ENCODE measurements around the gene ZBTB39.

- TF ChIP-seq CTCF (conservative IDR thresholded peaks at IDR 0.05; ENCODE audit: low read depth, low read length) = no peak
- no peak for TF ChIP-seq EZH2phosphoT487 (IDR thresholded peaks at IDR 0.05; ENCODE audit: borderline replicate concordance, low read length)
- TF ChIP-seq EZH2 (IDR thresholded peaks at IDR 0.05; ENCODE audit: low read length, unreplicated experiment) = no peak
Measured at GRCh38 chr12:56993346-56993745, 13.0 kb downstream of the ZBTB39 start.
